ENCODE measurements around the gene TSC22D4. TPM values are rescaled to one million over a fixed set of nuclear protein-coding genes. Genes with fewer than 3 reads are reported as not detected.

TSC22D4 gene
- total RNA-seq, 1 donor from 2014 or later = 53.4 TPM

GRCh38 chr7:100471021-100471420 lies 8.0 kb downstream of the TSC22D4 start:
- H3K79me2 ChIP-seq (ENCODE audit: insufficient read depth, low read length) = peaks cover 11% of the 10 kb centered on the region
- no peaks in the 10 kb centered on the region for H3K27me3 ChIP-seq (ENCODE audit: insufficient read depth, low read length)
- no peak for FAIRE-seq
- no peak for DNase-seq (ENCODE audit: low read depth)
- no peak overlapping the region for H3K27ac ChIP-seq (ENCODE audit: low read depth, low read length)
- Mint-ChIP-seq H3K27ac (ENCODE audit: unreplicated experiment) (no peak overlapping the region), H3K4me1 (ENCODE audit: low read depth, unreplicated experiment) (peaks cover 9% of the 10 kb centered on the region), H3K9me3 (ENCODE audit: unreplicated experiment) (no peaks in the 10 kb centered on the region), H3K4me3 (ENCODE audit: unreplicated experiment) (no peak overlapping the region), H3K36me3 (ENCODE audit: low read depth, unreplicated experiment) (peaks cover 7% of the 10 kb centered on the region), H3K27me3 (ENCODE audit: low read depth, unreplicated experiment) (no peaks in the 10 kb centered on the region)
- H4K20me1 ChIP-seq (ENCODE audit: insufficient read depth, low read length) = peaks cover 56% of the 10 kb centered on the region
- H2AFZ ChIP-seq (ENCODE audit: low read depth, low read length) = no peak overlapping the region
- no peak overlapping the region for H3K4me3 ChIP-seq (ENCODE audit: insufficient read depth, low read depth, low read length)
- no peak overlapping the region for H3K9ac ChIP-seq (ENCODE audit: low read length)
- no peaks in the 10 kb centered on the region for H3K36me3 ChIP-seq (ENCODE audit: insufficient read depth, low read length)
- no peaks in the 10 kb centered on the region for H3K9me3 ChIP-seq (ENCODE audit: insufficient read depth, low read depth, low read length)
- H3K4me1 ChIP-seq (ENCODE audit: insufficient read depth, low read length) = no peaks in the 10 kb centered on the region
- H3K4me2 ChIP-seq (ENCODE audit: low read length) = no peak overlapping the region
- TF ChIP-seq EZH2 (IDR thresholded peaks at IDR 0.05; ENCODE audit: insufficient read depth, low read length) (no peak), CTCF (IDR thresholded peaks at IDR 0.05; ENCODE audit: insufficient read depth, low read depth, low read length) (no peak)

GRCh38 chr7:100469227-100470044 lies 9.6 kb downstream of the TSC22D4 start:
- Histone ChIP-seq H3K27me3 (ENCODE audit: insufficient read depth, low read length) (no peaks in the 10 kb centered on the region), H3K79me2 (ENCODE audit: insufficient read depth, low read length) (no peaks in the 10 kb centered on the region), H3K27ac (ENCODE audit: low read depth, low read length) (no peak overlapping the region), H3K9me3 (ENCODE audit: insufficient read depth, low read depth, low read length) (no peaks in the 10 kb centered on the region), H2AFZ (ENCODE audit: low read depth, low read length) (no peak overlapping the region), H3K4me2 (ENCODE audit: low read length) (no peak overlapping the region), H3K4me1 (ENCODE audit: insufficient read depth, low read length) (peaks cover 7% of the 10 kb centered on the region), H3K36me3 (ENCODE audit: insufficient read depth, low read length) (no peaks in the 10 kb centered on the region), H4K20me1 (ENCODE audit: insufficient read depth, low read length) (peaks cover 44% of the 10 kb centered on the region), H3K4me3 (ENCODE audit: insufficient read depth, low read depth, low read length) (no peak overlapping the region), H3K9ac (ENCODE audit: low read length) (no peak overlapping the region)
- no peak overlapping the region for H3K4me3 Mint-ChIP-seq (ENCODE audit: unreplicated experiment)
- TF ChIP-seq EZH2 (IDR thresholded peaks at IDR 0.05; ENCODE audit: insufficient read depth, low read length) (no peak), CTCF (IDR thresholded peaks at IDR 0.05; ENCODE audit: insufficient read depth, low read depth, low read length) (peak; percentile 85)
- FAIRE-seq (no peak), DNase-seq (ENCODE audit: low read depth) (no peak)
- no peak overlapping the region for H3K27ac Mint-ChIP-seq (ENCODE audit: unreplicated experiment)
- no peaks in the 10 kb centered on the region for H3K27me3 Mint-ChIP-seq (ENCODE audit: low read depth, unreplicated experiment)
- H3K36me3 Mint-ChIP-seq (ENCODE audit: low read depth, unreplicated experiment) = peaks cover 7% of the 10 kb centered on the region
- H3K9me3 Mint-ChIP-seq (ENCODE audit: unreplicated experiment) = no peaks in the 10 kb centered on the region
- peaks cover 2% of the 10 kb centered on the region for H3K4me1 Mint-ChIP-seq (ENCODE audit: low read depth, unreplicated experiment)
